WTC11 (cell line): Measurements from ENCODE around the gene CCDC198. TPM values are rescaled to one million over a fixed set of nuclear protein-coding genes. Genes with fewer than 3 reads are reported as not detected.

Experiments
- ATAC-seq: fragments of 200-7000 bp; cut with Tn5 transposase; 2 replicates; pipeline ENCODE4 v1.10.0; 2021; ENCODE audit warnings: mild to moderate bottlenecking, moderate library complexity
- CTCF ChIA-PET: fragments of 300-600 bp; sonication (Branson Sonifier 250); formaldehyde crosslinking; loops from one replicate; lab custom pipeline; 2021; ENCODE audit warnings: antibody characterized with exemption; lab: Charles Lee
- POLR2A ChIA-PET: fragments of 350-600 bp; sonication (Branson Sonifier 250); formaldehyde crosslinking; loops from one replicate; lab custom pipeline; 2021; ENCODE audit warnings: antibody characterized with exemption; lab: Charles Lee
- DNase-seq: peaks from one replicate; pipeline ENCODE4 v3.0.0; 2021; ENCODE audit warnings: low spot score
- H3K27ac Mint-ChIP-seq: 2 replicates; pipeline ENCODE4 v1.8.0; 2021; ENCODE audit warnings: mixed read lengths
- H3K27me3 Mint-ChIP-seq: 2 replicates; pipeline ENCODE4 v1.8.0; 2021; ENCODE audit warnings: low read depth, mild to moderate bottlenecking, moderate library complexity, mixed read lengths
- H3K36me3 Mint-ChIP-seq: 2 replicates; pipeline ENCODE4 v1.8.0; 2021; ENCODE audit warnings: mixed read lengths
- H3K4me1 Mint-ChIP-seq: 2 replicates; pipeline ENCODE4 v1.8.0; 2022; ENCODE audit warnings: mixed read lengths
- H3K4me3 Mint-ChIP-seq: 2 replicates; pipeline ENCODE4 v1.8.0; 2021; ENCODE audit warnings: mild to moderate bottlenecking, moderate library complexity, mixed read lengths
- H3K9me3 Mint-ChIP-seq: 2 replicates; pipeline ENCODE4 v1.8.0; 2021; ENCODE audit warnings: mixed read lengths
- AFF4 ChIP-seq: sonication (generic); formaldehyde crosslinking; IDR thresholded peaks from 2 replicates; pipeline ENCODE4 v1.8.1; 2023; ENCODE audit warnings: mild to moderate bottlenecking, missing genetic modification reagents, borderline replicate concordance
- ARID4B ChIP-seq: sonication (generic); formaldehyde crosslinking; IDR thresholded peaks from 2 replicates; pipeline ENCODE4 v1.8.0; 2023; ENCODE audit warnings: missing genetic modification reagents, mild to moderate bottlenecking, borderline replicate concordance
- ATF6 ChIP-seq: sonication (generic); formaldehyde crosslinking; IDR thresholded peaks from 2 replicates; pipeline ENCODE4 v1.8.1; 2023; ENCODE audit warnings: mild to moderate bottlenecking, missing genetic modification reagents
- E2F4 ChIP-seq: sonication (generic); formaldehyde crosslinking; IDR thresholded peaks from 2 replicates; pipeline ENCODE4 v1.8.1; 2022; ENCODE audit warnings: low read depth, mild to moderate bottlenecking, moderate library complexity, missing genetic modification reagents, borderline replicate concordance
- JAZF1 ChIP-seq: fragments of 250-450 bp; sonication (Bioruptor Pico); IDR thresholded peaks from 2 replicates; pipeline ENCODE4 v1.9.0; 2021; ENCODE audit warnings: moderate library complexity, mild to moderate bottlenecking, inconsistent platforms
- MYBL2 ChIP-seq: sonication (generic); formaldehyde crosslinking; IDR thresholded peaks from 2 replicates; pipeline ENCODE4 v1.8.1; 2023; ENCODE audit warnings: mild to moderate bottlenecking, moderate library complexity, missing genetic modification reagents
- PREB ChIP-seq: sonication (generic); formaldehyde crosslinking; IDR thresholded peaks from 2 replicates; pipeline ENCODE4 v1.8.1; 2022; ENCODE audit warnings: mild to moderate bottlenecking, missing genetic modification reagents, moderate library complexity, borderline replicate concordance
- SMAD3 ChIP-seq: sonication (generic); formaldehyde crosslinking; IDR thresholded peaks from 2 replicates; pipeline ENCODE4 v1.8.0; 2022; ENCODE audit warnings: missing genetic modification reagents, mild to moderate bottlenecking, borderline replicate concordance
- ZNF425 ChIP-seq: fragments of 250-450 bp; sonication (Bioruptor Pico); conservative IDR thresholded peaks from 2 replicates; pipeline ENCODE4 v1.9.0; 2021; ENCODE audit warnings: mild to moderate bottlenecking
- ZNF532 ChIP-seq: fragments of 250-450 bp; sonication (Bioruptor Pico); IDR thresholded peaks from 2 replicates; pipeline ENCODE4 v1.9.0; 2021; ENCODE audit warnings: mild to moderate bottlenecking, borderline replicate concordance
- ZSCAN18 ChIP-seq: fragments of 250-450 bp; sonication (Bioruptor Pico); IDR thresholded peaks from 2 replicates; pipeline ENCODE4 v2.1.2; 2022; ENCODE audit warnings: mild to moderate bottlenecking, moderate library complexity
- total RNA-seq: library from RNA; stranded (reverse); gene quantifications from 3 replicates; pipeline ENCODE4 v1.2.3, GENCODE V29; 2021

The CCDC198 gene
- total RNA-seq, 1 experiment from 2014 or later, result not detected

GRCh38 chr14:57461777-57462320 lies 31.8 kb downstream of the CCDC198 start:
- no peak overlapping the region for H3K4me3 Mint-ChIP-seq
- H3K27me3 Mint-ChIP-seq, result no peaks in the 10 kb centered on the region
- no peaks in the 10 kb centered on the region for H3K4me1 Mint-ChIP-seq
- DNase-seq, result no peak
- 0 out of 2 replicates have a peak, but pooled peaks cover 3% of the 10 kb centered on the region for H3K9me3 Mint-ChIP-seq
- no peak overlapping the region for H3K27ac Mint-ChIP-seq
- TF ChIP-seq MYBL2 (no peak), AFF4 (CRISPR knock-in tag) (no peak), E2F4 (CRISPR knock-in tag) (no peak), ZNF425 (CRISPR knock-in tag) (no peak), ATF6 (CRISPR knock-in tag) (no peak), PREB (CRISPR knock-in tag) (no peak), ZNF532 (CRISPR knock-in tag) (no peak), SMAD3 (no peak), JAZF1 (CRISPR knock-in tag) (no peak), ARID4B (CRISPR knock-in tag) (no peak), ZSCAN18 (CRISPR knock-in tag) (no peak)
- ChIA-PET POLR2A (no interaction called here), CTCF (no interaction called here)
- no peak for ATAC-seq
- no peaks in the 10 kb centered on the region for H3K36me3 Mint-ChIP-seq
